C1 segment of cervical spinal cord (tissue), 14 donors: ENCODE measurements around the gene OR56A1.

Source experiments
- DNase-seq, 14 donors: peaks; one replicate each; lab custom pipeline; 2025; lab: John Stamatoyannopoulos, UW

OR56A1 gene

GRCh38 chr11:5989203-5989602, 41.4 kb downstream of the OR56A1 start:
- no peak for DNase-seq

DNA sequence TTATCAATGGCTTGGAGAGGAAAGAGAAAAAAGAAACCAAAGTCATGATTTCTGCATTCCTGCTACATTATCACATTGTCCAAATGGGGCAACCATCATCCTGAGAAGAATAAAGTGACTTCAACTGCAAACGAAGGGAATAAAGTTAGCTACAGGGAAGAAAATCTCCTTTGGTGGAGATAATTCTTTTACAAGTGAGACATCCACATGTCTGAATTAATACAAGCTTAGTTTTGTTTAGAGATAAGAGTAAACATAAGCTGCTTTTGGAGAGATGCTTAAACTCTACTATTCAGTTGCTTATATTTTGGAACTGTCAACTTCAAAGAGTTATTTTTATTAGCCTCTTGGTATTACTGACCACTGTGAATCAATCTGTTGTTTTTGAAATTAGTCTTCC, 43.7 kb downstream of the OR56A1 start, which contains the start of gene OR52L1:
OR52L1 (minus strand) TSS at position 101 of the 400 bp plus-strand sequence; CDS start at position 46, 55 bp downstream.
- no peak for DNase-seq

DNA sequence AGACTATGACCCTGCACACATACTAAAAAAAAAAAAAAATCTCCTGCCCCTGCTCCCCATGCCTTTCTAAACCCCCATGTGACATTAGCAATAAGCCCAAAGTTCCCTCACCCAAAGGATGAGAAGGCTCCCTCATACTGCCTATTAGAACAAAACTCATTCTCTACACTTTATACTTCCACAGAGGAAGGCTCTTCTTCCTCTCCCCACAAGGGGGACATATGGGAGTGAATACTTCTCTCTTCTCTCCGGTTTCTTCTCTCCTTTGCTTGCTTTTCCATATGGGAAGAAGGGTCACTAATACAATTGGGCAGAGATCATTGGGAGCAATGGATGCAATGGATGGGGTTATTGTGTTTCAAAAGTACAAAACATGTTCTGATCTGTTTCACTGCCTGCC, 47.1 kb downstream of the OR56A1 start:
- no peak for DNase-seq

- DNase-seq = no peak
Measured at GRCh38 chr11:5973530-5973929, 57.0 kb downstream of the OR56A1 start.
